Measurements from ENCODE around the gene ADORA2B. TPM values are rescaled to one million over a fixed set of nuclear protein-coding genes. Genes with fewer than 3 reads are reported as not detected.

The ADORA2B gene
- polyA plus RNA-seq, 1 of the 3 experiments (the other 2 are of a cell fraction): 12.6 TPM

- TF ChIP-seq, protein P1, sequence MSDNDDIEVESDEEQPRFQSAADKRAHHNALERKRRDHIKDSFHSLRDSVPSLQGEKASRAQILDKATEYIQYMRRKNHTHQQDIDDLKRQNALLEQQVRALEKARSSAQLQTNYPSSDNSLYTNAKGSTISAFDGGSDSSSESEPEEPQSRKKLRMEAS (IDR thresholded peaks at IDR 0.05; ENCODE audit: low read depth): no peak
- no peak for TF ChIP-seq PBX3 (IDR thresholded peaks at IDR 0.05)
Observed at GRCh38 chr17:16013943-16014407, 69.0 kb downstream of the ADORA2B start (continued).

DNA sequence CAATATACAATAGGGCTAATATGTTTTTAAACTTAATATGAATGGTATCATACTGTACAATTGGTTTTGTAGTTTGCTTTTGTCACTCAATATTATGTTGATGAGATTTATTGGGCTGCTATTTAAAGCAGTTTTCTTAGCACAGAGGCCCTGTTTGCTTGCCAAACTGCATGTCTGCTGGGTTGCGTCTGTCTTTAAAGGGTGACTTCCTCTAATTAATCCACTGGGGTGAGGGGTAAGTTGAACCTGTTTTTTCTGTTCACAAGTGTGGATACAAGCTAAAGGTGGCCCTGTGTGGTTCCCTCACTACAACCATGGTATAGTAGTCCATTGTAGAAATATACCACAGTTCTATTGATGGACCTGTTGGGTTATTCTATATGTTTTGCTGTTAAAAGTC, 74.4 kb downstream of the ADORA2B start:
- TF ChIP-seq IRF3 (IDR thresholded peaks at IDR 0.05; ENCODE audit: low read depth, low read length): no peak
- no peak for TF ChIP-seq PBX3 (IDR thresholded peaks at IDR 0.05)
- no peak for TF ChIP-seq YY1 (IDR thresholded peaks at IDR 0.05; ENCODE audit: low read depth)
- TF ChIP-seq RAD21 (IDR thresholded peaks at IDR 0.05; ENCODE audit: low read length): no peak
- H3K9me3 ChIP-seq: no peaks in the 10 kb centered on the region
- peaks cover 52% of the 10 kb centered on the region for H3F3A ChIP-seq (replicated peaks; ENCODE audit: insufficient read depth)
- H3K9ac ChIP-seq: no peak overlapping the region
- DNase-seq: no peak
- no peak overlapping the region; a peak in 1 of 4 replicates for H3K27ac ChIP-seq (ENCODE audit: low read depth in 2 of 2, low read length in 1 of 2)
- no peaks in the 10 kb centered on the region for H4K20me1 ChIP-seq (ENCODE audit: insufficient read depth)
- peaks cover 0 to 8% of the 10 kb centered on the region in 2 experiments; a peak in 1 of 4 replicates for H3K4me1 ChIP-seq (ENCODE audit: control insufficient read depth in 1 of 2, insufficient read depth in 2 of 2, low read depth in 1 of 2, low read length in 1 of 2)
- H2AFZ ChIP-seq (ENCODE audit: low read depth): no peak overlapping the region
- ChIA-PET POLR2A (interaction anchor here (0.6 kb wide), 1 partner anchor 7 kb away, joined by 3 read pairs; no protein-coding TSS in a partner anchor), CTCF (interaction anchor here (0.6 kb wide), 1 partner anchor 20 kb away, joined by 3 read pairs; no protein-coding TSS in a partner anchor)
- peaks cover 45 to 83% of the 10 kb centered on the region in 2 experiments for H3K36me3 ChIP-seq (replicated peaks in 1 of 2; ENCODE audit: control insufficient read depth in 1 of 2, insufficient read depth in 2 of 2, low read length in 1 of 2)
- H3K4me3 ChIP-seq (ENCODE audit: low read depth in 2 of 2, low read length in 1 of 2): no peak overlapping the region
- no peak overlapping the region for H3K4me2 ChIP-seq
- WGBS (ENCODE audit: low lambda C conversion rate): 100% methylated on average over 1 of the region's 1 CpG
- H3K79me2 ChIP-seq (ENCODE audit: insufficient read depth): peaks cover 88% of the 10 kb centered on the region
- no peaks in the 10 kb centered on the region for H3K27me3 ChIP-seq (ENCODE audit: insufficient read depth)
- no peaks in the 10 kb centered on the region for H3K9me2 ChIP-seq

- no peaks in the 10 kb centered on the region for H3K9me2 ChIP-seq
- 0 out of 2 replicates have a peak, but pooled peaks cover 3% of the 10 kb centered on the region for H4K20me1 ChIP-seq (ENCODE audit: insufficient read depth)
- peaks cover 63% of the 10 kb centered on the region for H3K79me2 ChIP-seq (ENCODE audit: insufficient read depth)
- H3K27me3 ChIP-seq (ENCODE audit: insufficient read depth): no peaks in the 10 kb centered on the region
- H3F3A ChIP-seq (replicated peaks; ENCODE audit: insufficient read depth): peaks cover 46% of the 10 kb centered on the region
- ChIA-PET POLR2A (no interaction called here), CTCF (interaction anchor here (0.6 to 1.7 kb wide), 4 partner anchors 9 to 69 kb away, joined by 3 to 6 read pairs (median 3); no protein-coding TSS in a partner anchor)
- no peak overlapping the region for H3K4me2 ChIP-seq
- no peaks in the 10 kb centered on the region for H3K9me3 ChIP-seq
- H3K9ac ChIP-seq: no peak overlapping the region
- H3K4me1 ChIP-seq (ENCODE audit: control insufficient read depth in 1 of 2, insufficient read depth in 2 of 2, low read depth in 1 of 2, low read length in 1 of 2): peaks cover 0 to 19% of the 10 kb centered on the region in 2 experiments; a peak in 2 of 4 replicates
- no peak overlapping the region for H3K27ac ChIP-seq (ENCODE audit: low read depth in 2 of 2, low read length in 1 of 2)
- peaks cover 71 to 95% of the 10 kb centered on the region in 2 experiments for H3K36me3 ChIP-seq (replicated peaks in 1 of 2; ENCODE audit: control insufficient read depth in 1 of 2, insufficient read depth in 2 of 2, low read length in 1 of 2)
- DNase-seq: no peak
- H3K4me3 ChIP-seq (ENCODE audit: low read depth in 2 of 2, low read length in 1 of 2): no peak overlapping the region
- no peak overlapping the region for H2AFZ ChIP-seq (ENCODE audit: low read depth)
- 77% methylated on average over 4 of the region's 4 CpGs for WGBS (ENCODE audit: low lambda C conversion rate)
- no peak for TF ChIP-seq RFX5 (IDR thresholded peaks at IDR 0.05; ENCODE audit: low read length)
- TF ChIP-seq JUND (IDR thresholded peaks at IDR 0.05): no peak
- no peak for TF ChIP-seq USF1 (IDR thresholded peaks at IDR 0.05; ENCODE audit: borderline replicate concordance, low read depth)
- TF ChIP-seq SMC3 (IDR thresholded peaks at IDR 0.05; ENCODE audit: low read depth, low read length): no peak
- TF ChIP-seq SIN3A (IDR thresholded peaks at IDR 0.05; ENCODE audit: borderline replicate concordance, low read depth, low read length): no peak
- TF ChIP-seq TAF1 (IDR thresholded peaks at IDR 0.05; ENCODE audit: borderline replicate concordance, low read depth, low read length): no peak
- TF ChIP-seq TCF12 (IDR thresholded peaks at IDR 0.05): no peak
- no peak for TF ChIP-seq RAD21 (IDR thresholded peaks at IDR 0.05; ENCODE audit: low read length)
- TF ChIP-seq, protein P1 (IDR thresholded peaks at IDR 0.05; ENCODE audit: low read depth): no peak
- TF ChIP-seq CHD2 (IDR thresholded peaks at IDR 0.05; ENCODE audit: low read length, partially characterized antibody): no peak
- TF ChIP-seq MEF2A (IDR thresholded peaks at IDR 0.05; ENCODE audit: borderline replicate concordance, low read depth): no peak
- TF ChIP-seq GABPA (IDR thresholded peaks at IDR 0.05; ENCODE audit: low read depth): no peak
- no peak for TF ChIP-seq NFIC (IDR thresholded peaks at IDR 0.05; ENCODE audit: borderline replicate concordance)
Observed at GRCh38 chr17:16023881-16024280, 79.0 kb downstream of the ADORA2B start.
